PFSK-1 (cell line): ENCODE measurements around the gene MAPK8IP3.

Source experiments
- POLR2AphosphoS5 ChIP-seq: IDR thresholded peaks from 2 replicates; pipeline ENCODE4 v1.6.1; 2012; ENCODE audit warnings: low read depth, mild to moderate bottlenecking, control low read depth, low read length, moderate library complexity
- REST ChIP-seq, 2 experiments: IDR thresholded peaks; 2 replicates each; pipeline versions ENCODE4 v1.6.1 to v1.8.0; 2011 to 2012; ENCODE audit warnings: low read depth in 2 of 2, low read length in 2 of 2, control low read depth in 1 of 2, inconsistent platforms in 1 of 2, mild to moderate bottlenecking in 1 of 2, moderate library complexity in 1 of 2; ENCODE audit not compliant: insufficient read depth in 1 of 2
- SIN3A ChIP-seq: IDR thresholded peaks from 2 replicates; pipeline ENCODE4 v1.6.1; 2012; ENCODE audit warnings: mild to moderate bottlenecking, low read length, moderate library complexity, borderline replicate concordance; ENCODE audit not compliant: insufficient read depth

GRCh38 chr16:1758923-1759322, 52.9 kb downstream of the MAPK8IP3 start:
- no peak for TF ChIP-seq SIN3A
- no peak for TF ChIP-seq POLR2AphosphoS5
- TF ChIP-seq REST (IDR thresholded peaks at IDR 0.05; ENCODE audit: insufficient read depth in 1 of 2, low read depth in 2 of 2, low read length in 2 of 2): no peak
